Activated naive CD4-positive, alpha-beta T cell treated with anti-CD3 and anti-CD28 coated beads, Interleukin-2, amount 50 U/mL, for 24 hours (primary cell): ENCODE results near the gene TRAF5.

ENCODE experiments used
- H3K27ac Mint-ChIP-seq: one replicate; pipeline ENCODE4 v1.8.0; 2021; ENCODE audit warnings: mild to moderate bottlenecking, mixed read lengths
- H3K27me3 Mint-ChIP-seq: one replicate; pipeline ENCODE4 v1.8.0; 2021; ENCODE audit warnings: mixed read lengths
- H3K36me3 Mint-ChIP-seq: one replicate; pipeline ENCODE4 v1.8.0; 2021; ENCODE audit warnings: mixed read lengths
- H3K4me1 Mint-ChIP-seq: one replicate; pipeline ENCODE4 v1.8.0; 2021; ENCODE audit warnings: mixed read lengths
- H3K4me3 Mint-ChIP-seq: one replicate; pipeline ENCODE4 v1.8.0; 2021; ENCODE audit warnings: mild to moderate bottlenecking, mixed read lengths
- H3K9me3 Mint-ChIP-seq: one replicate; pipeline ENCODE4 v1.8.0; 2021; ENCODE audit warnings: mixed read lengths

Gene TRAF5, protein sequence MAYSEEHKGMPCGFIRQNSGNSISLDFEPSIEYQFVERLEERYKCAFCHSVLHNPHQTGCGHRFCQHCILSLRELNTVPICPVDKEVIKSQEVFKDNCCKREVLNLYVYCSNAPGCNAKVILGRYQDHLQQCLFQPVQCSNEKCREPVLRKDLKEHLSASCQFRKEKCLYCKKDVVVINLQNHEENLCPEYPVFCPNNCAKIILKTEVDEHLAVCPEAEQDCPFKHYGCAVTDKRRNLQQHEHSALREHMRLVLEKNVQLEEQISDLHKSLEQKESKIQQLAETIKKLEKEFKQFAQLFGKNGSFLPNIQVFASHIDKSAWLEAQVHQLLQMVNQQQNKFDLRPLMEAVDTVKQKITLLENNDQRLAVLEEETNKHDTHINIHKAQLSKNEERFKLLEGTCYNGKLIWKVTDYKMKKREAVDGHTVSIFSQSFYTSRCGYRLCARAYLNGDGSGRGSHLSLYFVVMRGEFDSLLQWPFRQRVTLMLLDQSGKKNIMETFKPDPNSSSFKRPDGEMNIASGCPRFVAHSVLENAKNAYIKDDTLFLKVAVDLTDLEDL

DNA sequence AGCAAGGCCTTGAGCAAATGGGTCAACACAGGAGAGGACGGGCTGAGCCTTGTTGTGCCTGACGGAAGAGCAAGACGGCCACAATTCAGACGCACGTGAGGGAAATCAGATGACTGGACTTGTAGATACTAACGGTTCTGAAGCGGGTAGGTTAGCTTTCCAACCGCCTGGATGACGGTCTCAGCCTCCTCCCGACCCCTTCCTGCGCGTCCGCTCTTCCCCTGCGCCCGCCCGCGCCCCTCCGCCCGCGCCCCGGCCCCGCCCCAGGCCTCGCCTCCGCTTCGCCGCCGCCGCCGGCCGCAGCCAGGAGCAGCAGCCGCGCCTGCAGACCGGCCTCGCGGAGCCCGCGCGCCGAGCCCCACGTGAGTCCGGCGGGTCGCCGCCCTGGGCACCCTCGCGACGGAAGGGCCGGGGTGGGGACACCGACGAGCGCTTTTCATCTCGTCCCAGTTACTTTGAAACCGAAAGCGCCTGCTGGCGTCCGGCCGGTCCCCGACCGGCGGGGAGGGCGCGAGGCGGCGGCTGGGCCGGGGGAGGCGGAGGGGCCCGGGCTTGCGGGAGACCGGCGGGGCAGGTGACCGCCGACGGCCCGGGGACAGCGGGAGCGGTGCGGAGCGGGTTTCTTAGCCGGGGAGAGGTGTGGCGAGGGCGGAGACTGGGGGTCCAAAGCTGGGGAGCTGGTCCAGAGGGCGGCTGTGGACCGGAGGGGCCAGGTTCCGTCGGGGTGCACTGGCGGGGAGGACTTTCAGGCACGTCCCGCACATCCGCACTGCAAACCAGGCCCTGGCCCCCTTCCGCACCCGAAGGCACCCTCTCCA, at the start of gene TRAF5:
TRAF5 (plus strand) TSS at position 306 of the 818 bp plus-strand sequence. CDS start 26,407 bp downstream, outside the sequence.
- H3K4me1 Mint-ChIP-seq = peaks cover 89% of the 10 kb centered on the region

DNA sequence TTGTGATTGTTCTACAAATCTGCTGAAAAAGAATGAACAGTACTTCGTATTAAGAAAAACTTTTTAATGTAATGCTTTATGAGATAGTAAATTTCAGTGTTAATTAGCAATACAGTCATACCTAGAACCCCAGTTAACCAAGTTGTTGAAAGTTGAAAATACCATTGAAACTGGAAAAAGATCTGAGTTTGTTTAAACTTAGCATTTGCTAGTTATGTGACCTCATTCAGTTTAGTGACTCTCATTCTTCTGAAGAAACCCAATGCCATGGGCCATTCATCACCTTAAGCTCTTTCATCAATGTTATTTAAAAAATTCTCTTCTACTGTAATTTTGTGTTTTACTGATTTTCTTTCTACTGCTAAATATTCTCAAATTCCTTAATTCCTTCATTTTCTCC, 47.3 kb upstream of the TRAF5 start:
- H3K27me3 Mint-ChIP-seq = no peaks in the 10 kb centered on the region
- H3K9me3 Mint-ChIP-seq = no peaks in the 10 kb centered on the region

More for the DNA sequence above, at the start of gene TRAF5:
- Mint-ChIP-seq H3K36me3 (no peaks in the 10 kb centered on the region), H3K27me3 (no peaks in the 10 kb centered on the region), H3K27ac (peak within 1 kb of the TSS; percentile 99), H3K4me3 (peak within 1 kb of the TSS; percentile 90), H3K9me3 (no peaks in the 10 kb centered on the region)

DNA sequence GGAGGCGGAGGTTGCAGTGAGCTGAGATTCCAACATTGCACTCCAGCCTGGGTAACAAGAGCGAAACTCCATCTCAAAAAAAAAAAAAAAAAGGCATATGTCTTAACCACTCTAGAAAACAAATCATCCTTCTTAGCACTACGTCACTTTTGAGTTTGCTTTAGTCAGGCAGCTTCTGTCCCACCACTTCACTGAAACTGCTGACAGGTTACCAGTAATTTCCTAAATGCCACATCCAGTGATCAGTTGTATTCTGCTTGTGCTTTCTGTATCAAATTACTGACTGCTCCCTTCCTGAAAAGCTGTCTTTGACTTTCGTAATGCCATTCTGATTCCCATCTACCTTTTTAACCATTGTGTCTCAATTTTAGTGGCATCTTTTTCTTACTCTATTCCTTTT, 45.7 kb upstream of the TRAF5 start:
- peaks cover 14% of the 10 kb centered on the region for H3K36me3 Mint-ChIP-seq
- H3K4me3 Mint-ChIP-seq = no peak overlapping the region
- no peak overlapping the region for H3K27ac Mint-ChIP-seq
- H3K27me3 Mint-ChIP-seq = no peaks in the 10 kb centered on the region
- H3K9me3 Mint-ChIP-seq = no peaks in the 10 kb centered on the region
- peaks cover 12% of the 10 kb centered on the region for H3K4me1 Mint-ChIP-seq

More for the DNA sequence above, 47.3 kb upstream of the TRAF5 start:
- no peak overlapping the region for H3K27ac Mint-ChIP-seq
- H3K36me3 Mint-ChIP-seq = peaks cover 6% of the 10 kb centered on the region
- H3K4me3 Mint-ChIP-seq = no peak overlapping the region
- H3K4me1 Mint-ChIP-seq = peaks cover 7% of the 10 kb centered on the region

DNA sequence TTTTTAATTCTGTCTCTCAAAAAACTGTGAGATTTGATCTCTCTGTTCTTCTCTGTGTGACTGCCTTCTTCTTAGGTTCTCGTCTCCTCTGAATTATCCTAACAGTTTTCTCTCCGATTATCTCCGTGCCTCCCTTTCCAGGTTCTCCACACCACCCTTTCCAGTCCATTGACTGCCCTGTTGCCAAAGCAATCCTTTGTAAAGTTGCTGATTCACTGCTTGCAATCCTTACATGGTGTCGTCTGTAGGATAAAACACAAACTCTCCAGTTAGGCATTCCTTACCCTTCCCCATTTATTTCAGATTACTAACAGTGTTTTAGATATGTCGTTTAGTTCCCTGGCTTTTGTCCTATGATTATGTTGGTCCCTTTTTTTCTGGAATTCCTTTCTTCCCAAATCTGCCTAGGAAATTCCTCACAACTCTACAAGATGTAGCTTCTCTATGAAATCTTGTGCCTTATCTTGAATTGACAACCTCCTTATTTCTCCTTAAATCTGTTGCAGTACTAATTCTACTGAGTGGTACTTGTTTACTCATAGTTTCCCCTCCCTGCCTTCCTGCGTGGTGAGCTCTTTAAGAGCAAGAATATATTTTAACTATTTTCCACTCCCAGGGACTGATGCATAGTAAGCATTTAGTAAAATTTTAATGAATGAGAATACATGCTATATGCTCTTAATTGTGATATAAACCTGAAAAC, 45.2 kb upstream of the TRAF5 start:
- peaks cover 11% of the 10 kb centered on the region for H3K4me1 Mint-ChIP-seq
- no peak overlapping the region for H3K27ac Mint-ChIP-seq
- H3K36me3 Mint-ChIP-seq = peaks cover 16% of the 10 kb centered on the region
- no peaks in the 10 kb centered on the region for H3K9me3 Mint-ChIP-seq
- no peaks in the 10 kb centered on the region for H3K27me3 Mint-ChIP-seq
- no peak overlapping the region for H3K4me3 Mint-ChIP-seq

- H3K27ac Mint-ChIP-seq = no peak overlapping the region
- H3K36me3 Mint-ChIP-seq = peaks cover 18% of the 10 kb centered on the region
- peaks cover 15% of the 10 kb centered on the region for H3K4me1 Mint-ChIP-seq
- no peaks in the 10 kb centered on the region for H3K27me3 Mint-ChIP-seq
- H3K4me3 Mint-ChIP-seq = no peak overlapping the region
- no peaks in the 10 kb centered on the region for H3K9me3 Mint-ChIP-seq
Observed at GRCh38 chr1:211282023-211282373, 44.6 kb upstream of the TRAF5 start.

DNA sequence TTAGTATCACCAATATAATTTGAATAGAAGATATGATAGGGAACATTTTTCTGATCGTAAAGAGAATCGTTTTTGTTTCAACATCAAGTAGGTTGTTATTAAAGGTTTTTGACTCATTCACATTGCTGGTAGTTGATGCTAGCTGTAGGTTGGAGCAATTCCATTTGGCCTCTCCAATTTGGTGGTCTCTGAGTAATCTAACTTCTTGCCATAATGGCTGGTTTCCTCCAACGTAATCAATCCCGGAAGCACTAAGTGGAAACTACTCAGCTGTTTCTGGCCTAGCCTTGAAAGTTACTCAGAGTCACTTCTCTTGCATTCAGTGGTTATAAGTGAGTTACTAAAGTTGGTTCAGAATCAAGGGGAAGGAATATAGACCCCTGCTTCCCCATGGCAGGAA, 41.4 kb upstream of the TRAF5 start:
- peak overlapping the region; percentile 9 for H3K27ac Mint-ChIP-seq
- no peaks in the 10 kb centered on the region for H3K27me3 Mint-ChIP-seq
- H3K36me3 Mint-ChIP-seq = peaks cover 25% of the 10 kb centered on the region
- H3K4me3 Mint-ChIP-seq = no peak overlapping the region
- peaks cover 19% of the 10 kb centered on the region for H3K4me1 Mint-ChIP-seq
- no peaks in the 10 kb centered on the region for H3K9me3 Mint-ChIP-seq

DNA sequence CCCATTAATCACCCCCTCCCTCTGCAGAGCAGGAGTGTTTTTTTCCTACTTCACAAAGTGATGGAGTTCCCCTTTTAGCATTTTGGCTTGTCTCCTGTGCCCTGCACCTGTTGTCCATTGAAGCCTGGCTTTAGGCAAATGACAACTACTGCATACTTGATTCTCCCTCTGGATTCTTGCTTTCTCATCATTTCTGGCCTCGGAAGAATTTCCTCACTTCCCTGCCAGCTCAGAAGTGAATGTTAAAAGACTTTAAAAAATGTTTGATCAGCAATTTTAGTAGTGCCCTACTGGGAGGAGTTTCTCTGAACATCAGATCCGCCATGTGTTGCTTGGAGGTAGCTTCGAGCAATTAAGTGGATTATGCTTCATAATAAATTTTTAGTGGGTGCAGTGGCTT, 39.4 kb upstream of the TRAF5 start:
- Mint-ChIP-seq H3K4me1 (peaks cover 22% of the 10 kb centered on the region), H3K27ac (no peak overlapping the region), H3K36me3 (peaks cover 34% of the 10 kb centered on the region), H3K4me3 (no peak overlapping the region), H3K9me3 (no peaks in the 10 kb centered on the region), H3K27me3 (no peaks in the 10 kb centered on the region)

GRCh38 chr1:211292411-211292810, 34.2 kb upstream of the TRAF5 start:
- no peaks in the 10 kb centered on the region for H3K27me3 Mint-ChIP-seq
- H3K4me3 Mint-ChIP-seq = no peak overlapping the region
- H3K9me3 Mint-ChIP-seq = no peaks in the 10 kb centered on the region
- H3K27ac Mint-ChIP-seq = no peak overlapping the region
- H3K36me3 Mint-ChIP-seq = peaks cover 20% of the 10 kb centered on the region
- peaks cover 29% of the 10 kb centered on the region for H3K4me1 Mint-ChIP-seq

GRCh38 chr1:211296396-211296795, 30.2 kb upstream of the TRAF5 start:
- H3K9me3 Mint-ChIP-seq = no peaks in the 10 kb centered on the region

GRCh38 chr1:211305044-211305443, 21.6 kb upstream of the TRAF5 start:
- no peak overlapping the region for H3K4me3 Mint-ChIP-seq
- H3K27me3 Mint-ChIP-seq = no peaks in the 10 kb centered on the region
- peaks cover 11% of the 10 kb centered on the region for H3K36me3 Mint-ChIP-seq
- H3K4me1 Mint-ChIP-seq = peaks cover 50% of the 10 kb centered on the region
- H3K27ac Mint-ChIP-seq = peak overlapping the region; percentile 73
- H3K9me3 Mint-ChIP-seq = no peaks in the 10 kb centered on the region

More at GRCh38 chr1:211296396-211296795, 30.2 kb upstream of the TRAF5 start:
- peaks cover 45% of the 10 kb centered on the region for H3K4me1 Mint-ChIP-seq
- peaks cover 26% of the 10 kb centered on the region for H3K36me3 Mint-ChIP-seq
- peak overlapping the region; percentile 79 for H3K27ac Mint-ChIP-seq
- no peaks in the 10 kb centered on the region for H3K27me3 Mint-ChIP-seq
- H3K4me3 Mint-ChIP-seq = no peak overlapping the region

GRCh38 chr1:211309617-211310016, 17.0 kb upstream of the TRAF5 start:
- H3K4me1 Mint-ChIP-seq = peaks cover 33% of the 10 kb centered on the region
- no peaks in the 10 kb centered on the region for H3K27me3 Mint-ChIP-seq
- H3K36me3 Mint-ChIP-seq = peaks cover 13% of the 10 kb centered on the region
- H3K9me3 Mint-ChIP-seq = no peaks in the 10 kb centered on the region
- peak overlapping the region; percentile 79 for H3K27ac Mint-ChIP-seq
- no peak overlapping the region for H3K4me3 Mint-ChIP-seq

DNA sequence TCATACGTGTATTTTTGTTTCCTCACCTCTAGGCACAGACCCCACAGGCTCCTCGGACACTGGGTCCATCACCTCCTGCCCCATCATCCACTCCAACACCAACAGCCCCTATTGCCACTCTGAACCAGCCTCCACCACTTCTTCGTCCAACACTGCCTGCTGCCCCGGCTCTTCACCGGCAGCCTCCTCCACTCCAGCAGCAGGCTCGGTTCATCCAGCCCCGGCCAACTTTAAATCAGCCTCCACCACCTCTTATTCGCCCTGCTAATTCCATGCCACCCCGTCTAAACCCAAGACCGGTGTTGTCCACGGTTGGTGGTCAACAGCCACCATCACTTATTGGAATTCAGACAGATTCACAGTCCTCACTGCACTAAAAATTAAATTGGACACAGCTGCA, 13.2 kb upstream of the TRAF5 start:
- H3K4me1 Mint-ChIP-seq = peaks cover 23% of the 10 kb centered on the region
- H3K27me3 Mint-ChIP-seq = no peaks in the 10 kb centered on the region
- H3K27ac Mint-ChIP-seq = peak overlapping the region; percentile 70
- H3K36me3 Mint-ChIP-seq = peaks cover 9% of the 10 kb centered on the region
- no peak overlapping the region for H3K4me3 Mint-ChIP-seq
- no peaks in the 10 kb centered on the region for H3K9me3 Mint-ChIP-seq

GRCh38 chr1:211318576-211319280, 7.9 kb upstream of the TRAF5 start:
- H3K4me3 Mint-ChIP-seq = no peak overlapping the region
- H3K27me3 Mint-ChIP-seq = no peaks in the 10 kb centered on the region
- H3K27ac Mint-ChIP-seq = peak overlapping the region; percentile 65
- H3K4me1 Mint-ChIP-seq = peaks cover 57% of the 10 kb centered on the region
- H3K36me3 Mint-ChIP-seq = peaks cover under 1% of the 10 kb centered on the region
- no peaks in the 10 kb centered on the region for H3K9me3 Mint-ChIP-seq

DNA sequence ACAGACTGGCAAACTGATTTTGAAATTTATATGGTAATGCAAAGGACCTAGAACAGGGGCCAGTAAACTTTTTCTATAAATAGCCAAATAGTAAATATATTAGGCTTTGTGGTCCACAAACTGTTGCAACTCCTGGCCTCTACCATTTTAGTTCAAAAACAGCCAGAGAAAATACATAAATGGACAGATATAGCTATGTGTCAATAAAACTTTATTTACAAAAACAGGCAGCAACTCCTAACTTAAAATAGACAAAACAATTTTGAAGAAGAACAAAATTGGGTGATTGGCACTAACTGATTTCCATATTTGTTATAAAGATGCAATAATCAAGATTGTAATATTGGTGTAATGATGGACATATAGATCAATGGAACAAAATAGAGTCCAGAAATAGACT, 6.7 kb upstream of the TRAF5 start:
- no peaks in the 10 kb centered on the region for H3K36me3 Mint-ChIP-seq

DNA sequence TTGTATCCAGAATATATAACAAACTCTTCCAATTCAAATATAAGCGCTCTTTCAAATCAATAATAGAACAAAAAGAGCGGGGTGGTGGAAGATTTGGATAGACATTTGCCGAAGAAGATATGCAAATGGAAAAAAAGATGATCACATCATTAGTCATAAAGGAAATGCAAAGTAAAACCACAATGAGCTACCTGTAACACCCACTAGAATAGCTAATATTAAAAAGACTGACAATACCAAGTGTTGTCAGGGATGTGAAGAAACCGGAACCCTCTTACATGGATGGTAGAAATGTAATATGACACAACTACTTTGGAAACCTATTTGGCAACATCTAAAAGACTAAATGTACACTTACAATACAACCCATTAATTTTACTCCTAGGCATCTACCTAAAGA, 5.7 kb upstream of the TRAF5 start:
- no peaks in the 10 kb centered on the region for H3K27me3 Mint-ChIP-seq
- H3K4me3 Mint-ChIP-seq = peak overlapping the region; percentile 71
- no peaks in the 10 kb centered on the region for H3K36me3 Mint-ChIP-seq
- H3K27ac Mint-ChIP-seq = peak overlapping the region; percentile 10
- no peaks in the 10 kb centered on the region for H3K9me3 Mint-ChIP-seq
- H3K4me1 Mint-ChIP-seq = peaks cover 75% of the 10 kb centered on the region

More for the DNA sequence above, 6.7 kb upstream of the TRAF5 start:
- peak overlapping the region; percentile 26 for H3K4me3 Mint-ChIP-seq
- H3K27ac Mint-ChIP-seq = no peak overlapping the region
- no peaks in the 10 kb centered on the region for H3K27me3 Mint-ChIP-seq
- peaks cover 64% of the 10 kb centered on the region for H3K4me1 Mint-ChIP-seq
- H3K9me3 Mint-ChIP-seq = no peaks in the 10 kb centered on the region
